BLaER1 (cell line): ENCODE results near the gene TMEM87A.

Experiments used
- H3K27ac ChIP-seq: shearing (Covaris generic); formaldehyde crosslinking; 2 replicates; pipeline ENCODE4 v1.8.1; 2022
- H3K27me3 ChIP-seq: shearing (Covaris generic); formaldehyde crosslinking; 2 replicates; pipeline ENCODE4 v1.8.1; 2022
- H3K36me3 ChIP-seq: shearing (Covaris generic); formaldehyde crosslinking; 2 replicates; pipeline ENCODE4 v1.8.1; 2022
- H3K4me1 ChIP-seq: shearing (Covaris generic); formaldehyde crosslinking; 2 replicates; pipeline ENCODE4 v1.8.1; 2022
- H3K4me2 ChIP-seq: shearing (Covaris generic); formaldehyde crosslinking; 2 replicates; pipeline ENCODE4 v1.8.1; 2022
- H3K4me3 ChIP-seq: shearing (Covaris generic); formaldehyde crosslinking; 2 replicates; pipeline ENCODE4 v1.8.1; 2022
- H3K9ac ChIP-seq: shearing (Covaris generic); formaldehyde crosslinking; 2 replicates; pipeline ENCODE4 v1.8.1; 2022
- H3K9me3 ChIP-seq: shearing (Covaris generic); formaldehyde crosslinking; 2 replicates; pipeline ENCODE4 v1.8.1; 2022
- H4K20me1 ChIP-seq: shearing (Covaris generic); formaldehyde crosslinking; 2 replicates; pipeline ENCODE4 v1.8.1; 2022
- Cebpa-rat ChIP-seq: shearing (Covaris generic); IDR thresholded peaks from 2 replicates; pipeline ENCODE4 v1.8.1; 2022

The TMEM87A gene

DNA sequence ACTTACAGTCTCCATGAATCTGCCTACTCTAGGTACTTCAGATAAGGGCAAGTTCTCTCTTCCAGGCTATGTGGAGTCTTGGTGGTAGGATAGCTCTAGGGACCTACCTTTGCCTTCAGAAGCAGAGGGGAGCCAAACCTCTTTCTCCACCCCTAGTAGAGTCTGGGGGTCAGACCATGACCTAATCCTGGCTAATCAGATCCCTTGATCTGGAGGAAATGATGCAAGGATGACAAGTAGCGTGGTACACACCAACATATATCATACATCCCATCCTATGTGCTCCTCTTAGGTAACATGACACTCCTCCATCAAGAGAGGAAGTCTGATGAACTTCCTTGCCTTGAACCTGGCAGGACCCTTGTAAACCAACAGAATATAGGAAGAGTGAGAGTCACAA lies 101.4 kb downstream of the TMEM87A start:
- Histone ChIP-seq H3K4me2 (no peak overlapping the region), H3K27ac (no peak overlapping the region), H3K36me3 (peaks cover 93% of the 10 kb centered on the region), H3K4me1 (no peaks in the 10 kb centered on the region), H3K4me3 (no peak overlapping the region), H3K27me3 (no peaks in the 10 kb centered on the region), H3K9me3 (no peaks in the 10 kb centered on the region), H3K9ac (no peak overlapping the region), H4K20me1 (no peaks in the 10 kb centered on the region)
- no peak for TF ChIP-seq Cebpa-rat

DNA sequence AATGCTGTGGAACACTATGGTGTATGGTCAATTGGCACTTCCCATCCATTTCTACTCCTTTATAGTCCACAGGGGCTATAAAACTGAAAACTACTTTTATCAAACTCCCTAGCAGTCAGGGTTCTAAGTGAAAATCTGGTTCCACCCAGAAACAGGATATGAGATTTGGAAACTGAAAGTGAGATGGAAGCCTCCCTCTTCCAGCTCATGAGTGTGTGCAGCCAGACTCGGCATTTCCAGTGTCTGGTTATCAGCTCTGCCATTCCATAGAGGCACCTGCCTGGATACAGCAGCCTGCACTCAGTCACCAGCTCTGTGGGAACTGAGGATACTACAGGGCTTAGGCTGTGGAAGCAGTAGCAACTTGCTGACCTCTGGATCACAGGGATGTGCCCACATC lies 102.1 kb downstream of the TMEM87A start:
- no peak for TF ChIP-seq Cebpa-rat
- H3K9me3 ChIP-seq, result no peaks in the 10 kb centered on the region
- H3K27me3 ChIP-seq, result no peaks in the 10 kb centered on the region
- H3K9ac ChIP-seq, result no peak overlapping the region
- H3K4me3 ChIP-seq, result no peak overlapping the region
- H4K20me1 ChIP-seq, result no peaks in the 10 kb centered on the region
- H3K4me1 ChIP-seq, result no peaks in the 10 kb centered on the region
- no peak overlapping the region for H3K27ac ChIP-seq
- no peak overlapping the region for H3K4me2 ChIP-seq
- peaks cover 96% of the 10 kb centered on the region for H3K36me3 ChIP-seq

DNA sequence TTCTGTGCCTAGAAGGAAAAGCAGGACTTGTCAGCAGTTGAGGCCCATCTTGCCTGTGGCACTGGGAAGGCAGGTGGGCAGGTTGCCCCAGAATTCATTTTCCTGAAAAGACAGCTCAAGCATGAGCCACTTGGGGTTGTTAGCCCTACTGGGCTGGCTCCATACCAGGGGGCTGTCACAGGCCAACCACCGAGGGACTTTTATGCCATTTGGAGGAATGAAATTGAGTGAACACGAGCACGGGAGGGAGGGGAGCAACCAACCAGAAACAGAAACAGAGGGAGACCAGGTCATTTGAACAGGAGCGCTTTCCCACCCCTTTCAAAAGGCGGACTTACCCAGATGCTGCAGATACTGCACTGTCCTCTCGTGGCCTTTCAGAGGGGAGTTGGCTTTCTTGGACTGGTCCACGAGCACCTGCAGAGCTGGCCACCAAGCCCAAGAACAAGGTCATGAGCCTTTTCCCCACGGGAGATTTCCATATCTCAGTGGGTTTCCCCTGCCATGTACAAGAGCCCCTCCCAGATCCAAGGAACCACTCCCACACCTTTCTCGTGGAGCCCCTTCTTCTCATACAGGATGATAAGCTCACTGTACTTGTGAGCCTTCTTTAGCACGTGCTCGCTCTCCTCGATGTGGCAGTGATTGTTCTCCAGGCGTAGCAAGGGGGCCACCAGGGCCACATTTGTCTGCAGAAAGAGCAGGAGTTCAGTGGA lies 106.8 kb downstream of the TMEM87A start:
- Histone ChIP-seq H3K4me3 (no peak overlapping the region), H3K27ac (no peak overlapping the region), H4K20me1 (no peaks in the 10 kb centered on the region), H3K27me3 (no peaks in the 10 kb centered on the region), H3K4me2 (no peak overlapping the region), H3K36me3 (peaks cover 97% of the 10 kb centered on the region), H3K4me1 (no peaks in the 10 kb centered on the region), H3K9me3 (no peaks in the 10 kb centered on the region), H3K9ac (no peak overlapping the region)
- no peak for TF ChIP-seq Cebpa-rat

DNA sequence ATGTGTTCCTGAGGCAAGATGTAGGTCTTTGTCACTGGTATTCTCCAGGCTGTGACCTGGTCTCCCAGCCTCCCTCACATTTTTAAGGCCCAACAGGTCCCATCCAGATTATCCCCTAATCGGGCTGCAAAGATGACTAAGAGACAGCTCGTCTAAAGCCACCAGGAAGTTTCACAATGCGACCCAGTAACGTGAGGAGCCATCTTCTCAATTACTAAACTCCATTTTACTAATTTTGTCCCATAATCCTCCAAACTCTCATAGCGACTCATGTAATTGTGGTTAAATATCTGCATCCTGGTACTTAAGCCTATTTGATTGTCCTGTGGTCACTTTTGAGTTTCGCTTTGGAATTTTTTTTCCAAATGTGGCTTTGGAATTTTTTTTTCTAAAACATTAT lies 108.1 kb downstream of the TMEM87A start:
- peaks cover 97% of the 10 kb centered on the region for H3K36me3 ChIP-seq
- no peak overlapping the region for H3K4me2 ChIP-seq
- H3K4me1 ChIP-seq, result no peaks in the 10 kb centered on the region
- no peak overlapping the region for H3K9ac ChIP-seq
- no peak overlapping the region for H3K27ac ChIP-seq
- no peak for TF ChIP-seq Cebpa-rat
- H3K4me3 ChIP-seq, result no peak overlapping the region
- no peaks in the 10 kb centered on the region for H3K27me3 ChIP-seq
- no peaks in the 10 kb centered on the region for H4K20me1 ChIP-seq
- H3K9me3 ChIP-seq, result no peaks in the 10 kb centered on the region

DNA sequence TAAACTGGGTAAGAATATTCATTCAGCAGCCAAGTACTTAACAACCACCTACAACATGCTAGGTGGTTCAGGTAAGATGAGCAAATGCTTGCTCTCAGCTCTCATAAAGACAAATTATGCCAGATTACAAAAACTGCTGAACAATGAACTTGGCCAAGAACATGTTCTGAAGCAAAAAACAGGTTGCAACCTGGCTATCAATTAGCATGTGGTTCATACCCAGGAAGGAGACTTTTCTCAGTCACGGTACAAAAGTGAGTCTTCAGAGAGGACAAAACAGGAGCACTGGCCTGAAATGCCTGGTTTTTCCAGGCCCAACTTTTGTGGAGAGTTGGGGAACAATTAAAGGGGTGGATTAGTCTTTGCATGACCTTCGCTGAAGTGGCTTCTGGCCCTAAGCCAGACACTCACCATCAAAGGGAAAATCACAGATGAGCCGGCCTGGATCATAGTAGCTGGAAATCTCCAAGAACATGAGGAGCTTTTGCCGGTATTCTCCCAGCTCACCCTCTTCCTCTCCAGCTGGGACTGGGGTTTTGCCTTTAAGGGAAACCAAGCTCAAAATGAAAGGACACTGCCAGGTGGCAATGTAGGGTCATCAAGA lies 109.2 kb downstream of the TMEM87A start:
- no peak overlapping the region for H3K27ac ChIP-seq
- no peak overlapping the region for H3K4me2 ChIP-seq
- no peak overlapping the region for H3K9ac ChIP-seq
- no peak overlapping the region for H3K4me3 ChIP-seq
- H3K27me3 ChIP-seq, result no peaks in the 10 kb centered on the region
- no peak for TF ChIP-seq Cebpa-rat
- no peaks in the 10 kb centered on the region for H3K9me3 ChIP-seq
- no peaks in the 10 kb centered on the region for H4K20me1 ChIP-seq
- no peaks in the 10 kb centered on the region for H3K4me1 ChIP-seq
- H3K36me3 ChIP-seq, result peaks cover 99% of the 10 kb centered on the region

DNA sequence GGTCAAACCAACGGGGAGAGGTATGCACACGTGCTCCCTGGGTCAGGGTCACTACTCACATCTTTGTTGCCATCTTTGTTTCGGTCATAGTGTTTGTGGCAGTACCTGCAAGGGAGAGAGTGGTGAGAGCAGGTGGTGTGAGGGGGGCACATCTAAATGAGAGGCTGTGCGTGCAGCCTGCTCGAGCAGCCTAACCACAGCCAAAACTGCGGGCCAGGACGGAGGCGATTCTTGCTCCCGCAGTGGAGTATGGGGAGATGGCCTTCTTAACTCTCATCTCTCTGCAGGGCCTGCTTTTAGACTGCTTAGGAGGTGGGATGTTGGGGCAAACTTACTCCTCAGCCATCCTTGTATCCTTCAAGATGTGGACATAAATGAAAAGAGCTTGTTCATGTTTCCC lies 109.9 kb downstream of the TMEM87A start:
- no peaks in the 10 kb centered on the region for H4K20me1 ChIP-seq
- TF ChIP-seq Cebpa-rat, result no peak
- H3K27ac ChIP-seq, result no peak overlapping the region
- no peaks in the 10 kb centered on the region for H3K9me3 ChIP-seq
- no peak overlapping the region for H3K4me2 ChIP-seq
- H3K36me3 ChIP-seq, result peaks cover 100% of the 10 kb centered on the region
- H3K9ac ChIP-seq, result no peak overlapping the region
- no peak overlapping the region for H3K4me3 ChIP-seq
- H3K27me3 ChIP-seq, result no peaks in the 10 kb centered on the region
- H3K4me1 ChIP-seq, result no peaks in the 10 kb centered on the region
